Lower leg skin (tissue), 4 donors: ENCODE data around the gene LDAH. TPM values are rescaled to one million over a fixed set of nuclear protein-coding genes. Genes with fewer than 3 reads are reported as not detected.

Experiments
- DNase-seq, 2 donors: peaks; one replicate each; pipeline ENCODE4 v3.0.0-alpha.2; 2019; ENCODE audit warnings: low spot score in 2 of 2
- H3K4me3 ChIP-seq: fragments of 200-600 bp; sonication (generic); 2 replicates; pipeline ENCODE4 v1.5.1; 2017; ENCODE audit warnings: mild to moderate bottlenecking, low read depth; ENCODE audit not compliant: poor library complexity, severe bottlenecking
- POLR2A ChIP-seq, 2 donors: fragments of 450-650 bp; IDR thresholded peaks; one replicate each; pipeline ENCODE4 v1.6.1; 2016 to 2017; ENCODE audit warnings: antibody characterized with exemption in 2 of 2, mild to moderate bottlenecking in 1 of 2, moderate library complexity in 1 of 2
- WGBS, 2 donors: methylation state at CpG; one replicate each; pipeline ENCODE4 v1.1.5; 2018; 5-methylcytosine and 5-hydroxymethylcytosine counted together
- intact Hi-C: fragments of 100-400 bp; cut with DNase I; formaldehyde crosslinking; loops from one replicate; pipeline ENCODE4 v1.15.0; 2023; ENCODE audit warnings: low total_unique reads
- total RNA-seq, 4 donors: library from RNA; depleted of rRNA; stranded (reverse); fragments of >200 nt; gene quantifications; one replicate each; pipeline ENCODE4 v1.1.0, GENCODE V29; 2016
- TF ChIP-seq, protein P1 (sequence below), 3 donors: fragments of 450-650 bp; IDR thresholded peaks; one replicate each; pipeline ENCODE4 v1.5.1; 2016; ENCODE audit warnings: antibody characterized with exemption in 3 of 3, mild to moderate bottlenecking in 3 of 3, moderate library complexity in 2 of 3

The LDAH gene
- total RNA-seq, 4 donors from 2014 or later: 8.5 to 16.2 (median 11.6) TPM

DNA sequence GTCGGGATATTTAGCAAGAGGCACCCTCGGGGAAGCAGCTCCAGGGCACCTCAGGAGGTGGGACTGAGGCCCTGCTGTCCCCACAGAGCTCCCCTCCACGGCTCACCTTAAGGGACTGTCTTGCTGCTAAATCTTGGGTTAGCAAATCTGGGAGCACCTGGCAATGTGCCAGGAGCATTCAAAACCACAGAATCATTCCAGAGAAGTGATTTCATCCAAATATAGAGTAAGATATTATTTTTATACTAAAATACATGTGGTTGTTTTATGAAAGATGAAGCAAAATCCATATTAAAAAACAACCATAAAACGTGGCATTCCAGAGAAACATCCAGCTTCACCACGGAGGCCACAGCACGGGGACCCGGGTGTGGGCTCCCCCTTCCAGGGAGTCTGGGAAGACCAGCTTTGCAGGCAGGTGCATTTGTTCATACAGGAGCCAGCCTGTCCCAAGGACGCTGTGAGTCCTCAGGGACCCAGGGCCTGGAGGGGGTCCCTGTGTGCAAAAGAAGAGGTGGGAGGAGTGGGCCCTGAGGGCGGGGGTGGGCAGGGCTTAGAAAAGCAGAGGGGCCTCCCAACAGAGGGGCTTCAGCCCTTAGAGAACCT is 188.3 kb downstream of the LDAH start:
- 58 to 70% methylated on average over 9 of the region's 9 CpGs for WGBS, 2 donors
- no peak for DNase-seq
- intact Hi-C loops: no loop called here
- TF ChIP-seq POLR2A (IDR thresholded peaks at IDR 0.05): no peak
- TF ChIP-seq, protein P1, sequence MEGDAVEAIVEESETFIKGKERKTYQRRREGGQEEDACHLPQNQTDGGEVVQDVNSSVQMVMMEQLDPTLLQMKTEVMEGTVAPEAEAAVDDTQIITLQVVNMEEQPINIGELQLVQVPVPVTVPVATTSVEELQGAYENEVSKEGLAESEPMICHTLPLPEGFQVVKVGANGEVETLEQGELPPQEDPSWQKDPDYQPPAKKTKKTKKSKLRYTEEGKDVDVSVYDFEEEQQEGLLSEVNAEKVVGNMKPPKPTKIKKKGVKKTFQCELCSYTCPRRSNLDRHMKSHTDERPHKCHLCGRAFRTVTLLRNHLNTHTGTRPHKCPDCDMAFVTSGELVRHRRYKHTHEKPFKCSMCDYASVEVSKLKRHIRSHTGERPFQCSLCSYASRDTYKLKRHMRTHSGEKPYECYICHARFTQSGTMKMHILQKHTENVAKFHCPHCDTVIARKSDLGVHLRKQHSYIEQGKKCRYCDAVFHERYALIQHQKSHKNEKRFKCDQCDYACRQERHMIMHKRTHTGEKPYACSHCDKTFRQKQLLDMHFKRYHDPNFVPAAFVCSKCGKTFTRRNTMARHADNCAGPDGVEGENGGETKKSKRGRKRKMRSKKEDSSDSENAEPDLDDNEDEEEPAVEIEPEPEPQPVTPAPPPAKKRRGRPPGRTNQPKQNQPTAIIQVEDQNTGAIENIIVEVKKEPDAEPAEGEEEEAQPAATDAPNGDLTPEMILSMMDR (IDR thresholded peaks at IDR 0.05): no peak
- H3K4me3 ChIP-seq: no peak overlapping the region

Other genes starting within 250 kb of the LDAH start
- 10 to 100 TPM; 30.4 to 44.6 (median 36.8) TPM for gene HS1BP3, start 172.0 kb downstream of the LDAH start, total RNA-seq
- 1 to 10 TPM in 3 of 4 donors, under 1 TPM in 1; 0.80 to 3.7 (median 2.4) TPM for gene GDF7, start 156.0 kb downstream of the LDAH start, total RNA-seq
- 1 to 10 TPM; 2.2 to 3.2 (median 2.3) TPM for gene APOB, start 221.0 kb upstream of the LDAH start, total RNA-seq